NB4 (cell line): Measurements from ENCODE around the gene CTXN2.

ENCODE experiments used
- DNase-seq: peaks from one replicate; pipeline ENCODE4 v3.0.0; 2010; ENCODE audit warnings: low read depth
- H3K4me3 ChIP-seq: one replicate; pipeline ENCODE4 v1.5.1; 2011; ENCODE audit warnings: mild to moderate bottlenecking, low read depth, low read length, moderate library complexity
- CTCF ChIP-seq: IDR thresholded peaks from one replicate; pipeline ENCODE4 v1.5.1; 2012; ENCODE audit warnings: low read depth, low read length
- MAX ChIP-seq: IDR thresholded peaks from 2 replicates; pipeline ENCODE4 v1.6.1; 2011; ENCODE audit warnings: low read depth, low read length
- MYC ChIP-seq: IDR thresholded peaks from 2 replicates; pipeline ENCODE4 v1.6.1; 2011; ENCODE audit warnings: low read depth, low read length
- POLR2A ChIP-seq: IDR thresholded peaks from 2 replicates; pipeline ENCODE4 v1.6.1; 2011; ENCODE audit warnings: mild to moderate bottlenecking; ENCODE audit not compliant: insufficient read length; ENCODE audit errors: extremely low read depth

CTXN2 gene

GRCh38 chr15:48248414-48248813, 56.9 kb downstream of the CTXN2 start:
- TF ChIP-seq POLR2A = no peak
- TF ChIP-seq MAX = no peak
- no peak for TF ChIP-seq MYC
- TF ChIP-seq CTCF = no peak
- H3K4me3 ChIP-seq = no peak overlapping the region
- DNase-seq = no peak

GRCh38 chr15:48250640-48251076, 59.2 kb downstream of the CTXN2 start:
- DNase-seq = peak; percentile 62
- TF ChIP-seq CTCF (peak; percentile 49), MAX (0 out of 2 replicates have a peak, but pooled peaks have one; percentile 33), POLR2A (no peak)
- H3K4me3 ChIP-seq = no peak overlapping the region

GRCh38 chr15:48253172-48253571, 61.7 kb downstream of the CTXN2 start:
- no peak overlapping the region for H3K4me3 ChIP-seq
- no peak for DNase-seq
- TF ChIP-seq POLR2A = no peak
- no peak for TF ChIP-seq MAX
- TF ChIP-seq MYC = no peak
- TF ChIP-seq CTCF = no peak
